Measurements from ENCODE around the gene ABCD2.
A peak's percentile ranks its signal among the peaks of the same experiment; 100 is the strongest.

ABCD2 gene

GRCh38 chr12:39619660-39620433 is at the start of gene ABCD2:
Gene ABCD2 (minus strand): TSS chr12:39619803. CDS start chr12:39619615, 188 bp downstream.
- DNase-seq (ENCODE audit: low read depth): peak; percentile 74

DNA sequence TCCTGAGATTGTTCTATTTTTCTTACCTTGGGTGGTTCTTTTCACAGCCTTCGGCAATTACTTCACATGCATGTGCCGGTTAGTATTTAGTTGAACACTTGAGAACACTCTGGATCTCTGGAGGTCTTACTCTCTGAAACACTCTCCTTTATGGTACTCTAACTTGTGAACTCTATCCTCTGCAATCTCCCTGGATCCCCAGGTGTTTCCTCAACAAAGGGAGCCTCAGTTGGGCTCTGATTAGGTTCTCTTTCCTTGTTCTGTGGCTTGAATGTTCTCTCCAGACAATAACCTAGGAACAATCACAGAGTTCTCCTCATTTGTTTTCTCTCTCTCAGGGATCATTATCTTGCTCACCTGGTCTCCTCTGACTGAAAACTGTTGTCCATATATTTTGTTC is 40.5 kb upstream of the ABCD2 start:
- no peak for TF ChIP-seq MAX (IDR thresholded peaks at IDR 0.05; ENCODE audit: low read depth, low read length)
- TF ChIP-seq POLR2A (IDR thresholded peaks at IDR 0.05; ENCODE audit: extremely low read depth, insufficient read length): no peak
- no peak for TF ChIP-seq MYC (IDR thresholded peaks at IDR 0.05; ENCODE audit: low read depth, low read length)
- TF ChIP-seq, protein P1, sequence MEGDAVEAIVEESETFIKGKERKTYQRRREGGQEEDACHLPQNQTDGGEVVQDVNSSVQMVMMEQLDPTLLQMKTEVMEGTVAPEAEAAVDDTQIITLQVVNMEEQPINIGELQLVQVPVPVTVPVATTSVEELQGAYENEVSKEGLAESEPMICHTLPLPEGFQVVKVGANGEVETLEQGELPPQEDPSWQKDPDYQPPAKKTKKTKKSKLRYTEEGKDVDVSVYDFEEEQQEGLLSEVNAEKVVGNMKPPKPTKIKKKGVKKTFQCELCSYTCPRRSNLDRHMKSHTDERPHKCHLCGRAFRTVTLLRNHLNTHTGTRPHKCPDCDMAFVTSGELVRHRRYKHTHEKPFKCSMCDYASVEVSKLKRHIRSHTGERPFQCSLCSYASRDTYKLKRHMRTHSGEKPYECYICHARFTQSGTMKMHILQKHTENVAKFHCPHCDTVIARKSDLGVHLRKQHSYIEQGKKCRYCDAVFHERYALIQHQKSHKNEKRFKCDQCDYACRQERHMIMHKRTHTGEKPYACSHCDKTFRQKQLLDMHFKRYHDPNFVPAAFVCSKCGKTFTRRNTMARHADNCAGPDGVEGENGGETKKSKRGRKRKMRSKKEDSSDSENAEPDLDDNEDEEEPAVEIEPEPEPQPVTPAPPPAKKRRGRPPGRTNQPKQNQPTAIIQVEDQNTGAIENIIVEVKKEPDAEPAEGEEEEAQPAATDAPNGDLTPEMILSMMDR (IDR thresholded peaks at IDR 0.05; ENCODE audit: low read depth, low read length): no peak
- no peak for DNase-seq (ENCODE audit: low read depth)
- no peak overlapping the region for H3K4me3 ChIP-seq (ENCODE audit: low read depth, low read length)

More at GRCh38 chr12:39619660-39620433, at the start of gene ABCD2:
- peak within 1 kb of the TSS; percentile 63 for H3K4me3 ChIP-seq (ENCODE audit: low read depth, low read length)
- TF ChIP-seq MAX (IDR thresholded peaks at IDR 0.05; ENCODE audit: low read depth, low read length) (no peak), MYC (IDR thresholded peaks at IDR 0.05; ENCODE audit: low read depth, low read length) (no peak), POLR2A (IDR thresholded peaks at IDR 0.05; ENCODE audit: extremely low read depth, insufficient read length) (no peak)
- TF ChIP-seq, protein P1 (IDR thresholded peaks at IDR 0.05; ENCODE audit: low read depth, low read length): no peak

DNA sequence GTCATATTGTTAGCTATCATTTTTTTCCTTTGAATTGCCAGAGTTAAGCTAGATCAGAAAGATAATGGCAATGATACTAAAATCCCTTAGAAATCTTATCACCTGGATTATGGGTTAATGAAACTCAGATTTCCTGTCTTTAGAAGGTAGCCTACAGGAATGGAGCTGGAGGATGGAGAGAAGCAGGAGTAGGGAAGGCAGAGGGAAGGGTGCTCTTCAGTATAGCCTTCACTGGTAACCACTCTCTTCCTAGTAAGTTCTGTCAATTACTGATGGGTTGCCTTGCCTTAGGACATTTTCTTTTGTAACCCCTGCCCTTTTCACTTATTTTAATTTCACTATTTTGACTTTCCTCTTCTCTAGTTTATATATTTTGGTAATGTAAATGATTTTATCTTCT is 27.8 kb upstream of the ABCD2 start:
- TF ChIP-seq POLR2A (IDR thresholded peaks at IDR 0.05; ENCODE audit: extremely low read depth, insufficient read length) (no peak), MAX (IDR thresholded peaks at IDR 0.05; ENCODE audit: low read depth, low read length) (no peak)
- TF ChIP-seq, protein P1 (IDR thresholded peaks at IDR 0.05; ENCODE audit: low read depth, low read length): no peak
- no peak overlapping the region for H3K4me3 ChIP-seq (ENCODE audit: low read depth, low read length)
- no peak for DNase-seq (ENCODE audit: low read depth)

- TF ChIP-seq MYC (IDR thresholded peaks at IDR 0.05; ENCODE audit: low read depth, low read length) (no peak), MAX (IDR thresholded peaks at IDR 0.05; ENCODE audit: low read depth, low read length) (no peak), POLR2A (IDR thresholded peaks at IDR 0.05; ENCODE audit: extremely low read depth, insufficient read length) (no peak)
- TF ChIP-seq, protein P1 (IDR thresholded peaks at IDR 0.05; ENCODE audit: low read depth, low read length): no peak
- no peak for DNase-seq (ENCODE audit: low read depth)
- no peak overlapping the region for H3K4me3 ChIP-seq (ENCODE audit: low read depth, low read length)
These were observed 27.4 kb upstream of the ABCD2 start for GRCh38 chr12:39646963-39647362.

DNA sequence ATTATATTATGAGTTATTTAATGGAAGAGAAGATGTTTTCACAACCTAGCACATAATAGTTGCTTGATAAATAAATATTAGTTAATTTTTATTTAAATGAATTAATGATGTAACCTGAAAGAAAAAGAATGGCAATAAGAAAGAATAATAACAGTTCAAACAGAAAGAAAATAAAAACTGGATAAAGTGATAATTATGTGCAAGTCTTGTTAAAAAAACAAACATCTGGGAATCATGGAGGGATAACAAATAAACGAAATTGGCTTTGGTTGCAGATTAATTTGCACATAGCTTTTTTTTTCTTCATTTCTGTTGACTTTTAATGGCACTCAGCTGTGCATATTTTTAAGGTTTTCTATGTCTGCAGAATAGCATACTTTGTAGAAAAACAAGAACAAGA is 23.4 kb upstream of the ABCD2 start:
- no peak for DNase-seq (ENCODE audit: low read depth)
- H3K4me3 ChIP-seq (ENCODE audit: low read depth, low read length): no peak overlapping the region
- TF ChIP-seq MAX (IDR thresholded peaks at IDR 0.05; ENCODE audit: low read depth, low read length) (no peak), POLR2A (IDR thresholded peaks at IDR 0.05; ENCODE audit: extremely low read depth, insufficient read length) (no peak), MYC (IDR thresholded peaks at IDR 0.05; ENCODE audit: low read depth, low read length) (no peak)
- TF ChIP-seq, protein P1 (IDR thresholded peaks at IDR 0.05; ENCODE audit: low read depth, low read length): no peak

Data from NB4 (cell line).